HCT116 (cell line): ENCODE results near the gene CACNA1C. TPM values are rescaled to one million over a fixed set of nuclear protein-coding genes. Genes with fewer than 3 reads are reported as not detected.

Source experiments
- ATAC-seq: fragments of 200-7000 bp; cut with Tn5 transposase; 2 replicates; pipeline ENCODE4 v1.9.1; 2020; ENCODE audit warnings: mild to moderate bottlenecking, moderate library complexity
- BruUV-seq: library from RNA; stranded (reverse); fragments of 400-500 nt; replicated peaks from 2 replicates; lab custom pipeline; 2021; lab: Mats Ljungman, UMichigan
- CTCF ChIA-PET: fragments of 300-600 bp; sonication (Branson Sonifier 250); formaldehyde crosslinking; loops from one replicate; lab custom pipeline; 2021; ENCODE audit warnings: antibody characterized with exemption; lab: Charles Lee
- POLR2A ChIA-PET: fragments of 300-600, 350-600 bp; sonication (Branson Sonifier 250); formaldehyde crosslinking; loops from one replicate; lab custom pipeline; 2021; ENCODE audit warnings: antibody characterized with exemption; lab: Charles Lee
- RAD21 ChIA-PET, 2 experiments: fragments of 300-600 bp; sonication (Branson Sonifier 250); formaldehyde crosslinking; loops; one replicate each; lab custom pipeline; 2023; ENCODE audit warnings: low total read pairs in 2 of 2; ENCODE audit not compliant: uncharacterized antibody in 2 of 2, unreplicated experiment in 2 of 2, low non-redundant PET in 1 of 2; lab: Charles Lee
- DNase-seq: peaks from one replicate; pipeline ENCODE4 v3.0.0-alpha.2; 2010; ENCODE audit warnings: low read depth, low spot score
- H2AFZ ChIP-seq: fragments of 200-600 bp; shearing (Covaris generic), sonication (generic); 2 replicates; pipeline ENCODE4 v1.6.1; 2017; ENCODE audit warnings: low read depth, mixed run types, mixed read lengths, antibody characterized with exemption, low read length; ENCODE audit not compliant: poor library complexity, severe bottlenecking
- H3K27ac ChIP-seq: 2 replicates; pipeline ENCODE4 v1.5.1; 2012; ENCODE audit warnings: low read depth, low read length
- H3K27me3 ChIP-seq: fragments of 200-600 bp; sonication (generic); 2 replicates; pipeline ENCODE4 v1.6.1; 2016; ENCODE audit warnings: mixed run types, low read length, mixed read lengths; ENCODE audit not compliant: insufficient read depth
- H3K36me3 ChIP-seq, 2 experiments: fragments of 200-500 bp in 1 of 2; fragments of 200-600 bp in 1 of 2; sonication (Bioruptor generic) in 1 of 2; sonication (generic) in 1 of 2; 2 replicates each; pipeline versions ENCODE4 v1.5.1 to v1.6.1; 2014 to 2016; ENCODE audit warnings: low read length in 2 of 2, inconsistent platforms in 1 of 2, mixed read lengths in 1 of 2, mixed run types in 1 of 2; ENCODE audit not compliant: insufficient read depth in 2 of 2, control insufficient read depth in 1 of 2
- H3K4me1 ChIP-seq, 2 experiments: fragments of 200-600 bp in 1 of 2; sonication (generic) in 1 of 2; 2 replicates each; pipeline versions ENCODE4 v1.5.1 to v1.6.1; 2012 to 2017; ENCODE audit warnings: low read length in 2 of 2, inconsistent platforms in 1 of 2, mild to moderate bottlenecking in 1 of 2, mixed read lengths in 1 of 2, mixed run types in 1 of 2, moderate library complexity in 1 of 2; ENCODE audit not compliant: insufficient read depth in 2 of 2, control insufficient read depth in 1 of 2
- H3K4me2 ChIP-seq: fragments of 200-600 bp; sonication (generic); 2 replicates; pipeline ENCODE4 v1.6.1; 2017; ENCODE audit warnings: mixed run types, low read length, mixed read lengths
- H3K4me3 ChIP-seq, 2 experiments: fragments of 200-600 bp in 1 of 2; sonication (generic) in 1 of 2; replicated peaks in 1 of 2; 2 replicates each; pipeline ENCODE4 v1.5.1; 2011 to 2016; ENCODE audit warnings: low read length in 2 of 2, control low read depth in 1 of 2, low read depth in 1 of 2, mild to moderate bottlenecking in 1 of 2, mixed read lengths in 1 of 2, mixed run types in 1 of 2
- H3K79me2 ChIP-seq: fragments of 200-600 bp; sonication (generic); 2 replicates; pipeline ENCODE4 v1.6.1; 2017; ENCODE audit warnings: mild to moderate bottlenecking, mixed run types, low read length, moderate library complexity, mixed read lengths; ENCODE audit not compliant: insufficient read depth
- H3K9ac ChIP-seq: fragments of 200-600 bp; sonication (generic); 2 replicates; pipeline ENCODE4 v1.6.1; 2016; ENCODE audit warnings: low read length, mixed read lengths
- H3K9me2 ChIP-seq: fragments of 200-600 bp; sonication (generic), shearing (Covaris generic); 2 replicates; pipeline ENCODE4 v1.6.1; 2017; ENCODE audit warnings: mixed run types, mild to moderate bottlenecking, moderate library complexity; ENCODE audit not compliant: insufficient read depth
- H3K9me3 ChIP-seq, 2 experiments: fragments of 200-500 bp in 1 of 2; fragments of 200-600 bp in 1 of 2; sonication (Bioruptor generic) in 1 of 2; sonication (generic) in 1 of 2; 2 replicates each; pipeline ENCODE4 v1.6.1; 2014 to 2017; ENCODE audit warnings: low read length in 2 of 2, mixed read lengths in 2 of 2, inconsistent platforms in 1 of 2, low read depth in 1 of 2, mild to moderate bottlenecking in 1 of 2, mixed run types in 1 of 2, moderate library complexity in 1 of 2; ENCODE audit not compliant: control insufficient read depth in 1 of 2, insufficient read depth in 1 of 2
- H4K20me1 ChIP-seq: fragments of 200-600 bp; sonication (generic), shearing (Covaris generic); 2 replicates; pipeline ENCODE4 v1.6.1; 2017; ENCODE audit warnings: mixed run types, mild to moderate bottlenecking, moderate library complexity; ENCODE audit not compliant: insufficient read depth
- ATF3 ChIP-seq: IDR thresholded peaks from 2 replicates; pipeline ENCODE4 v1.6.1; 2012
- ELF1 ChIP-seq: IDR thresholded peaks from 2 replicates; pipeline ENCODE4 v1.6.1; 2012; ENCODE audit warnings: low read depth, borderline replicate concordance
- EZH2 ChIP-seq: fragments of 200-600 bp; sonication (generic); IDR thresholded peaks from 2 replicates; pipeline ENCODE4 v1.6.1; 2017; ENCODE audit warnings: antibody characterized with exemption, mixed run types
- JUND ChIP-seq: IDR thresholded peaks from 2 replicates; pipeline ENCODE4 v1.6.1; 2012
- POLR2AphosphoS5 ChIP-seq: IDR thresholded peaks from 2 replicates; pipeline ENCODE4 v1.6.1; 2011; ENCODE audit warnings: mild to moderate bottlenecking, low read depth, low read length, moderate library complexity
- REST ChIP-seq: IDR thresholded peaks from 2 replicates; pipeline ENCODE4 v1.6.1; 2012; ENCODE audit warnings: low read depth
- SP1 ChIP-seq: IDR thresholded peaks from 2 replicates; pipeline ENCODE4 v1.6.1; 2012; ENCODE audit warnings: low read depth
- SRF ChIP-seq: IDR thresholded peaks from 2 replicates; pipeline ENCODE4 v1.6.1; 2012; ENCODE audit warnings: low read depth
- YY1 ChIP-seq: IDR thresholded peaks from 2 replicates; pipeline ENCODE4 v1.6.1; 2011; ENCODE audit warnings: low read length, low read depth, moderate library complexity, mild to moderate bottlenecking; ENCODE audit not compliant: insufficient replicate concordance; ENCODE audit errors: extremely low read depth
- ZBTB33 ChIP-seq: IDR thresholded peaks from 2 replicates; pipeline ENCODE4 v1.6.1; 2011; ENCODE audit warnings: mild to moderate bottlenecking, low read length, moderate library complexity; ENCODE audit not compliant: insufficient replicate concordance; ENCODE audit errors: extremely low read depth
- ZNF274 ChIP-seq: fragments of 200-500 bp; sonication (Bioruptor generic); IDR thresholded peaks from 2 replicates; pipeline ENCODE4 v1.6.1; 2014; ENCODE audit warnings: mild to moderate bottlenecking, low read depth, low read length, inconsistent platforms
- intact Hi-C: fragments of 100-400 bp; cut with micrococcal nuclease; formaldehyde crosslinking; loops from 2 replicates; pipeline ENCODE4 v1.10.0; 2022
- total RNA-seq: library from RNA; stranded (reverse); gene quantifications from one replicate; pipeline ENCODE4 v1.2.1, GENCODE V29; 2021; ENCODE audit not compliant: unreplicated experiment

Gene CACNA1C
- total RNA-seq, 1 experiment from 2014 or later: 0.05 TPM

GRCh38 chr12:2170376-2170775 lies 117.6 kb downstream of the CACNA1C start:
- ATAC-seq (no peak), DNase-seq (no peak)
- Histone ChIP-seq H3K4me2 (no peak overlapping the region), H3K4me3 (no peak overlapping the region), H2AFZ (no peak overlapping the region), H3K79me2 (no peaks in the 10 kb centered on the region), H3K9me2 (no peaks in the 10 kb centered on the region), H3K36me3 (no peaks in the 10 kb centered on the region), H3K4me1 (peaks cover 0 to 21% of the 10 kb centered on the region in 2 experiments; a peak in 2 of 4 replicates), H3K27me3 (peaks cover 11% of the 10 kb centered on the region; the same call in 1 of the 2 replicates), H3K9ac (no peak overlapping the region), H4K20me1 (no peaks in the 10 kb centered on the region), H3K27ac (no peak overlapping the region), H3K9me3 (no peaks in the 10 kb centered on the region)
- BruUV-seq: no TSS peak
- ChIA-PET CTCF (no interaction called here), POLR2A (no interaction called here), RAD21 (no interaction called here)
- intact Hi-C loops: no loop called here
- TF ChIP-seq SP1: no peak
- no peak for TF ChIP-seq YY1
- no peak for TF ChIP-seq ZNF274
- TF ChIP-seq ELF1: no peak
- TF ChIP-seq POLR2AphosphoS5: no peak
- TF ChIP-seq JUND: no peak
- no peak for TF ChIP-seq ZBTB33
- TF ChIP-seq SRF: no peak
- TF ChIP-seq ATF3: no peak
- TF ChIP-seq EZH2: no peak
- no peak for TF ChIP-seq REST
